Endothelial cell of umbilical vein (primary cell): ENCODE data around the gene TBC1D9. TPM values are rescaled to one million over a fixed set of nuclear protein-coding genes. Genes with fewer than 3 reads are reported as not detected.

Experiments used
- BruUV-seq: library from RNA; stranded (reverse); fragments of 400-500 nt; replicated peaks from 2 replicates; lab custom pipeline; 2021; lab: Mats Ljungman, UMichigan
- CTCF ChIA-PET: fragments of 300-600, 350-600 bp; sonication (Branson Sonifier 250); formaldehyde crosslinking; loops from one replicate; lab custom pipeline; 2021; ENCODE audit warnings: antibody characterized with exemption, inconsistent platforms; lab: Charles Lee
- POLR2A ChIA-PET: fragments of 300-600, 350-600 bp; sonication (Branson Sonifier 250); formaldehyde crosslinking; loops from one replicate; lab custom pipeline; 2021; ENCODE audit warnings: antibody characterized with exemption, inconsistent platforms; lab: Charles Lee
- DNase-seq: peaks from one replicate; pipeline ENCODE4 v3.0.0-alpha.2; 2011; ENCODE audit warnings: low read depth, low spot score
- FAIRE-seq: peaks from 2 replicates; lab custom pipeline; 2011; peaks lifted over from hg19 to GRCh38; lab: Jason Lieb, UNC
- H2AFZ ChIP-seq: 2 replicates; pipeline ENCODE4 v1.6.0; 2012; ENCODE audit warnings: low read depth, low read length, control low read depth, inconsistent platforms
- H3K27ac ChIP-seq: 2 replicates; pipeline ENCODE4 v1.5.1; 2011; ENCODE audit warnings: low read depth, mild to moderate bottlenecking, control low read depth, low read length, moderate library complexity; ENCODE audit not compliant: insufficient read depth
- H3K27me3 ChIP-seq, 2 experiments: 2 replicates each; pipeline versions ENCODE4 v1.6.0 to v1.6.1; 2011; ENCODE audit warnings: low read length in 2 of 2, mixed read lengths in 1 of 2; ENCODE audit not compliant: control insufficient read depth in 2 of 2, insufficient read depth in 2 of 2
- H3K36me3 ChIP-seq, 2 experiments: 2 replicates in 1 of 2; 3 replicates in 1 of 2; pipeline ENCODE4 v1.5.1; 2011; ENCODE audit warnings: low read length in 2 of 2, mild to moderate bottlenecking in 1 of 2, moderate library complexity in 1 of 2; ENCODE audit not compliant: control insufficient read depth in 2 of 2, insufficient read depth in 2 of 2; ENCODE audit errors: extremely low read depth in 1 of 2
- H3K4me1 ChIP-seq: 3 replicates; pipeline ENCODE4 v1.5.1; 2011; ENCODE audit warnings: mild to moderate bottlenecking, low read length; ENCODE audit not compliant: control insufficient read depth, insufficient read depth; ENCODE audit errors: extremely low read depth
- H3K4me2 ChIP-seq: 2 replicates; pipeline ENCODE4 v1.6.1; 2011; ENCODE audit warnings: low read length, control low read depth, mixed read lengths; ENCODE audit not compliant: insufficient read depth
- H3K4me3 ChIP-seq, 3 experiments: fragments of 200-600 bp in 1 of 3; sonication (generic), shearing (Covaris generic) in 1 of 3; replicated peaks in 1 of 3; 2 replicates each; pipeline ENCODE4 v1.5.1; 2011 to 2016; ENCODE audit warnings: control low read depth in 3 of 3, low read length in 3 of 3, mild to moderate bottlenecking in 2 of 3, inconsistent platforms in 1 of 3, low read depth in 1 of 3, moderate library complexity in 1 of 3; ENCODE audit not compliant: insufficient read depth in 1 of 3
- H3K79me2 ChIP-seq: 2 replicates; pipeline ENCODE4 v1.6.0; 2012; ENCODE audit warnings: low read length, inconsistent platforms; ENCODE audit not compliant: control insufficient read depth, insufficient read depth
- H3K9ac ChIP-seq: replicated peaks from 2 replicates; pipeline ENCODE3; 2011; ENCODE audit warnings: low read length, control low read depth; ENCODE audit not compliant: insufficient read depth; ENCODE audit errors: extremely low read depth
- H3K9me1 ChIP-seq: replicated peaks from 3 replicates; pipeline ENCODE4 v1.6.0; 2011; ENCODE audit warnings: mild to moderate bottlenecking, low read length; ENCODE audit not compliant: control insufficient read depth, insufficient read depth; ENCODE audit errors: extremely low read depth
- H3K9me3 ChIP-seq: replicated peaks from 2 replicates; pipeline ENCODE4 v1.5.1; 2012; ENCODE audit warnings: low read length, inconsistent platforms; ENCODE audit not compliant: control insufficient read depth, insufficient read depth
- H4K20me1 ChIP-seq: replicated peaks from 2 replicates; pipeline ENCODE3; 2011; ENCODE audit warnings: mild to moderate bottlenecking, low read length; ENCODE audit not compliant: control insufficient read depth, insufficient read depth; ENCODE audit errors: extremely low read depth
- EZH2 ChIP-seq: IDR thresholded peaks from 2 replicates; pipeline ENCODE4 v1.6.1; 2012; ENCODE audit warnings: borderline replicate concordance, low read depth, mild to moderate bottlenecking, moderate library complexity, low read length, inconsistent platforms; ENCODE audit not compliant: severe bottlenecking
- FOS ChIP-seq: IDR thresholded peaks from 2 replicates; pipeline ENCODE4 v1.6.1; 2011; ENCODE audit warnings: mild to moderate bottlenecking, low read length, moderate library complexity, borderline replicate concordance; ENCODE audit not compliant: insufficient read depth
- JUN ChIP-seq: IDR thresholded peaks from 2 replicates; pipeline ENCODE4 v1.6.1; 2011; ENCODE audit warnings: borderline replicate concordance, low read depth; ENCODE audit not compliant: insufficient read length, insufficient read depth
- MYC ChIP-seq: IDR thresholded peaks from one replicate; pipeline ENCODE4 v1.6.1; 2011; ENCODE audit warnings: mild to moderate bottlenecking, low read depth, low read length
- POLR2A ChIP-seq: IDR thresholded peaks from 2 replicates; pipeline ENCODE4 v1.6.1; 2012; ENCODE audit warnings: low read depth, mild to moderate bottlenecking, control low read depth, low read length
- POLR2AphosphoS5 ChIP-seq: IDR thresholded peaks from 2 replicates; pipeline ENCODE4 v1.6.1; 2012; ENCODE audit warnings: low read depth, mild to moderate bottlenecking, control low read depth, low read length, moderate library complexity; ENCODE audit not compliant: insufficient read depth
- dilution Hi-C: fragments of 300-500 bp; cut with MboI; formaldehyde crosslinking; loops from one replicate; pipeline ENCODE4 v1.15.0; 2019; ENCODE audit warnings: low sequenced_read_pairs; ENCODE audit not compliant: extremely low pct_ligation_motif_present
- intact Hi-C: fragments of 100-400 bp; cut with micrococcal nuclease; formaldehyde crosslinking; loops from one replicate; pipeline ENCODE4 v1.10.0; 2022
- polyA plus RNA-seq, 4 experiments: library from polyadenylated mRNA; depleted of rRNA in 3 of 4; stranded (reverse) in 3 of 4; unstranded in 1 of 4; fragments of >200 nt; gene quantifications; 2 replicates each; pipeline versions ENCODE4 v1.2.1 to v1.2.3, GENCODE V29; 2011 to 2012; ENCODE audit warnings: missing spikeins in 1 of 4
- total RNA-seq: library from RNA; stranded (reverse); gene quantifications from 2 replicates; pipeline ENCODE4 v1.2.3, GENCODE V29; 2021
- TF ChIP-seq, protein P1 (sequence below), 2 donors: IDR thresholded peaks; 1 replicate in 1 of 2; 2 replicates in 1 of 2; pipeline ENCODE4 v1.5.1; 2011; ENCODE audit warnings: low read length in 2 of 2, mild to moderate bottlenecking in 2 of 2, moderate library complexity in 2 of 2, control low read depth in 1 of 2, inconsistent platforms in 1 of 2, low read depth in 1 of 2; ENCODE audit not compliant: insufficient read depth in 1 of 2; ENCODE audit errors: extremely low read depth in 1 of 2
- TF ChIP-seq, protein P2 (sequence below): IDR thresholded peaks from 2 replicates; pipeline ENCODE4 v1.6.1; 2011; ENCODE audit not compliant: insufficient read depth, insufficient read length

The TBC1D9 gene
- total and polyA plus RNA-seq, 2 donors (not counting 3 experiments of a cell fraction or from before 2014, with no cell fraction given): 21.7 to 45.3 TPM

DNA sequence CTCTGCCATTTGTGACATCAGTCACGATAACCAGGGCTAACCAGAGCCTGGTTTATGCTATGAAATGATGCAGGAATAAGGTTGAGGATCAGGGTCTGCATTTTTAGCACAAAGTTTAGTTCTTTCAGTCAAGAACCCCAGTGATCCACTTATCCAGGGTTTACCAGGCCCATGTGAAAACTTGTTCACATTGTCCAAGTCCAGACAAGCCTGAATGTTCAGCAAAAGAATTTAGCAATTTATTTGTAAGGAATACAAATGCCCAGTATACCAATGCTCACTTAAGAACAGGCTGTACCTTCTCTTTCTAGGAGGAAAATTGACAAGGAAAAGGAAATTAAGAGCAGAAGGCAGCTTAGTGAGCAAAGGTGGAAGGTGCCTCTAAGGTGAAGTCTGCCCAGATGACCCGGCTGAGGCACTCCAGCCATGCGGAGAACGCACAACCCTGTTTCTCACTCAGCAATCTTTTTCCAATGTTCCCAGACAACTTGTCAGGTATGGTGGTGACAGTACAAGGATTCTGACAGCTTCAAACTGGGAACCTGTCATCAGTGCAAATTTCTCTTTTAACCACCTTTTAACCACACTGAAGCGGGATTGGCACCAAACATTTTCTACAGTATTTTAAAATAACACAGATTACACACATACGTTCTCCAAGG, 54.0 kb downstream of the TBC1D9 start:
- Histone ChIP-seq H2AFZ (no peak overlapping the region), H3K27me3 (no peaks in the 10 kb centered on the region), H3K36me3 (peaks cover 3 to 10% of the 10 kb centered on the region in 2 experiments), H3K9me3 (no peaks in the 10 kb centered on the region), H3K4me3 (no peak overlapping the region), H3K4me2 (no peak overlapping the region), H3K79me2 (peaks cover 12% of the 10 kb centered on the region), H3K27ac (no peak overlapping the region), H3K4me1 (peaks cover 26% of the 10 kb centered on the region), H3K9ac (no peak overlapping the region), H4K20me1 (no peaks in the 10 kb centered on the region), H3K9me1 (no peaks in the 10 kb centered on the region)
- intact Hi-C loops: no loop called here
- POLR2A ChIA-PET: no interaction called here
- dilution Hi-C loops: no loop called here
- no TSS peak for BruUV-seq
- FAIRE-seq (no peak), DNase-seq (no peak)
- TF ChIP-seq, protein P1, sequence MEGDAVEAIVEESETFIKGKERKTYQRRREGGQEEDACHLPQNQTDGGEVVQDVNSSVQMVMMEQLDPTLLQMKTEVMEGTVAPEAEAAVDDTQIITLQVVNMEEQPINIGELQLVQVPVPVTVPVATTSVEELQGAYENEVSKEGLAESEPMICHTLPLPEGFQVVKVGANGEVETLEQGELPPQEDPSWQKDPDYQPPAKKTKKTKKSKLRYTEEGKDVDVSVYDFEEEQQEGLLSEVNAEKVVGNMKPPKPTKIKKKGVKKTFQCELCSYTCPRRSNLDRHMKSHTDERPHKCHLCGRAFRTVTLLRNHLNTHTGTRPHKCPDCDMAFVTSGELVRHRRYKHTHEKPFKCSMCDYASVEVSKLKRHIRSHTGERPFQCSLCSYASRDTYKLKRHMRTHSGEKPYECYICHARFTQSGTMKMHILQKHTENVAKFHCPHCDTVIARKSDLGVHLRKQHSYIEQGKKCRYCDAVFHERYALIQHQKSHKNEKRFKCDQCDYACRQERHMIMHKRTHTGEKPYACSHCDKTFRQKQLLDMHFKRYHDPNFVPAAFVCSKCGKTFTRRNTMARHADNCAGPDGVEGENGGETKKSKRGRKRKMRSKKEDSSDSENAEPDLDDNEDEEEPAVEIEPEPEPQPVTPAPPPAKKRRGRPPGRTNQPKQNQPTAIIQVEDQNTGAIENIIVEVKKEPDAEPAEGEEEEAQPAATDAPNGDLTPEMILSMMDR (IDR thresholded peaks at IDR 0.05; ENCODE audit: extremely low read depth in 1 of 2, insufficient read depth in 1 of 2, low read depth in 1 of 2, low read length in 2 of 2): no peak
- TF ChIP-seq POLR2AphosphoS5: no peak
- TF ChIP-seq, protein P2, sequence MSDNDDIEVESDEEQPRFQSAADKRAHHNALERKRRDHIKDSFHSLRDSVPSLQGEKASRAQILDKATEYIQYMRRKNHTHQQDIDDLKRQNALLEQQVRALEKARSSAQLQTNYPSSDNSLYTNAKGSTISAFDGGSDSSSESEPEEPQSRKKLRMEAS: no peak
- no peak for TF ChIP-seq MYC
- TF ChIP-seq FOS: no peak
- TF ChIP-seq JUN: no peak
- no peak for TF ChIP-seq EZH2
- TF ChIP-seq POLR2A: no peak
- CTCF ChIA-PET: interaction anchor here (0.8 to 1.1 kb wide), 2 partner anchors 16 to 54 kb away, joined by 3 read pairs; partner anchors contain the start of gene TBC1D9
